ENCODE results near the gene GOLGA8M.
"Not testable (repeated sequence)": the region's sequence is repeated elsewhere in the genome, so short reads cannot be mapped to it uniquely, and the experiment has no call there.

DNA sequence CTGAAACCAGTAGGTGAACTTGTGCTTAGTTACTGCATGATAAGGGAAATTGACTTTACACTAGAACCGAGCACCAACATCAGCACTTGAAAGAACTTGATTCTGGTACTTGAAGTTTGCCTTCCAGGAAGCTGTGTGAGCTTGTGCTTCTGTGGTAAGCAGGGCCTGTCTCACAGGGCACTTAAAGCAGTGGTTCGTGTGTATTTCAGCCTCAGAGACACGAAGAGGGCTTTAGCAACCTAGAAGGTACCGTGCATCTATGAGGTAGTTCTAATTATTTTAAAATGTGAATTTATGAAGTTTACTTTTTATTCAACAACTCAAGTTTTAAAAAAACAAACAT is 56.2 kb downstream of the GOLGA8M start:
- not testable (repeated sequence) for TF ChIP-seq TAF1, POLR2A (IDR thresholded peaks at IDR 0.05; ENCODE audit: low read depth, low read length)

All from GM12891 (cell line).